NK-92 (cell line): Measurements from ENCODE around the gene CCDC185.
"Not testable (repeated sequence)": the region's sequence is repeated elsewhere in the genome, so short reads cannot be mapped to it uniquely, and the experiment has no call there.

ENCODE experiments used
- DNase-seq: peaks from one replicate; lab custom pipeline; 2025; ENCODE audit not compliant: unreplicated experiment; lab: John Stamatoyannopoulos, UW

The CCDC185 gene

GRCh38 chr1:223394242-223394641 lies 1.0 kb downstream of the CCDC185 start:
- DNase-seq: no peak

- no peak for DNase-seq
Observed at GRCh38 chr1:223394706-223395105, 1.5 kb downstream of the CCDC185 start.

- not testable (repeated sequence) for DNase-seq
Observed at GRCh38 chr1:223399393-223399792, 6.2 kb downstream of the CCDC185 start.

GRCh38 chr1:223401873-223402789 lies 8.9 kb downstream of the CCDC185 start:
- no peak for DNase-seq

- DNase-seq: no peak
Observed at GRCh38 chr1:223402790-223403142, 9.6 kb downstream of the CCDC185 start.

- no peak for DNase-seq
Observed at GRCh38 chr1:223403184-223403815, 10.1 kb downstream of the CCDC185 start.

- no peak for DNase-seq
Observed at GRCh38 chr1:223405507-223405906, 12.3 kb downstream of the CCDC185 start.

GRCh38 chr1:223410036-223410435 lies 16.8 kb downstream of the CCDC185 start:
- DNase-seq: no peak

- no peak for DNase-seq
Observed at GRCh38 chr1:223411309-223411708, 18.1 kb downstream of the CCDC185 start.

GRCh38 chr1:223411710-223412109 lies 18.5 kb downstream of the CCDC185 start:
- DNase-seq: no peak

- DNase-seq: no peak
Observed at GRCh38 chr1:223413216-223413615, 20.0 kb downstream of the CCDC185 start.

GRCh38 chr1:223417444-223417843 lies 24.2 kb downstream of the CCDC185 start:
- DNase-seq: no peak

GRCh38 chr1:223417903-223418663 lies 24.9 kb downstream of the CCDC185 start:
- no peak for DNase-seq

GRCh38 chr1:223419115-223419514 lies 25.9 kb downstream of the CCDC185 start:
- no peak for DNase-seq

GRCh38 chr1:223419561-223419960 lies 26.3 kb downstream of the CCDC185 start:
- DNase-seq: no peak

- DNase-seq: no peak
Observed at GRCh38 chr1:223421025-223421424, 27.8 kb downstream of the CCDC185 start.

GRCh38 chr1:223421676-223422075 lies 28.5 kb downstream of the CCDC185 start:
- DNase-seq: no peak

- no peak for DNase-seq
Observed at GRCh38 chr1:223422911-223423310, 29.7 kb downstream of the CCDC185 start.

GRCh38 chr1:223423641-223424233 lies 30.5 kb downstream of the CCDC185 start:
- DNase-seq: no peak

- no peak for DNase-seq
Observed at GRCh38 chr1:223425550-223425949, 32.3 kb downstream of the CCDC185 start.

GRCh38 chr1:223426936-223427335 lies 33.7 kb downstream of the CCDC185 start:
- DNase-seq: no peak
